ENCODE measurements around the gene RBM8A.

GRCh38 chr1:145964328-145965118 lies 37.2 kb upstream of the RBM8A start, which contains the start of the genes ANKRD34A and POLR3GL:
- TF ChIP-seq CTCF (IDR thresholded peaks at IDR 0.05; ENCODE audit: insufficient read depth, low read depth, low read length): no peak
- TF ChIP-seq EZH2 (IDR thresholded peaks at IDR 0.05; ENCODE audit: insufficient read depth, low read length): no peak

All from astrocyte (in vitro differentiated cells and primary cell).